ENCODE measurements around the gene KCNJ16. TPM values are rescaled to one million over a fixed set of nuclear protein-coding genes. Genes with fewer than 3 reads are reported as not detected.

The KCNJ16 gene
- total RNA-seq, 4 donors from 2014 or later: 2.4 to 36.2 (median 22.4) TPM

GRCh38 chr17:70102531-70102930, 27.5 kb downstream of the KCNJ16 start:
- no peaks in the 10 kb centered on the region for H3K27me3 ChIP-seq
- 59 to 67% methylated on average over 3 of the region's 3 CpGs for WGBS, 2 donors

GRCh38 chr17:70104791-70105523, 29.9 kb downstream of the KCNJ16 start:
- Histone ChIP-seq H3K4me3 (no peak overlapping the region), H3K27ac (no peak overlapping the region), H3K9me3 (no peaks in the 10 kb centered on the region), H3K4me1 (peaks cover 0 to 19% (median 8%) of the 10 kb centered on the region in 4 donors), H3K36me3 (no peaks in the 10 kb centered on the region), H3K27me3 (no peaks in the 10 kb centered on the region)
- TF ChIP-seq POLR2A (IDR thresholded peaks at IDR 0.05) (no peak), CTCF (IDR thresholded peaks at IDR 0.05) (no peak), EP300 (IDR thresholded peaks at IDR 0.05) (no peak)
- 72 to 73% methylated on average over 12 of the region's 12 CpGs for WGBS, 2 donors
- no peak for DNase-seq (ENCODE audit: low spot score in 2 of 2)

More at GRCh38 chr17:70102531-70102930, 27.5 kb downstream of the KCNJ16 start:
- Histone ChIP-seq H3K36me3 (no peaks in the 10 kb centered on the region), H3K4me3 (no peak overlapping the region), H3K9me3 (no peaks in the 10 kb centered on the region), H3K4me1 (peaks cover 0 to 5% (median 2%) of the 10 kb centered on the region in 4 donors), H3K27ac (no peak overlapping the region)
- no peak for TF ChIP-seq POLR2A (IDR thresholded peaks at IDR 0.05)
- TF ChIP-seq EP300 (IDR thresholded peaks at IDR 0.05): no peak
- no peak for DNase-seq (ENCODE audit: low spot score in 2 of 2)

GRCh38 chr17:70105641-70106040, 30.6 kb downstream of the KCNJ16 start:
- Histone ChIP-seq H3K27ac (no peak overlapping the region), H3K4me1 (peaks cover 0 to 26% (median 8%) of the 10 kb centered on the region in 4 donors), H3K36me3 (no peaks in the 10 kb centered on the region), H3K27me3 (no peaks in the 10 kb centered on the region), H3K4me3 (no peak overlapping the region), H3K9me3 (no peaks in the 10 kb centered on the region)
- DNase-seq (ENCODE audit: low spot score in 2 of 2): no peak
- TF ChIP-seq CTCF (IDR thresholded peaks at IDR 0.05) (no peak), EP300 (IDR thresholded peaks at IDR 0.05) (no peak), POLR2A (IDR thresholded peaks at IDR 0.05) (no peak)
- WGBS, 2 donors: 74 to 76% methylated on average over 3 of the region's 3 CpGs

GRCh38 chr17:70106551-70106950, 31.5 kb downstream of the KCNJ16 start:
- Histone ChIP-seq H3K4me3 (no peak overlapping the region), H3K36me3 (no peaks in the 10 kb centered on the region), H3K27ac (no peak overlapping the region), H3K27me3 (no peaks in the 10 kb centered on the region), H3K4me1 (peaks cover 0 to 28% (median 8%) of the 10 kb centered on the region in 4 donors), H3K9me3 (no peaks in the 10 kb centered on the region)
- 72 to 81% methylated on average over 3 of the region's 3 CpGs for WGBS, 2 donors
- TF ChIP-seq POLR2A (IDR thresholded peaks at IDR 0.05) (no peak), CTCF (IDR thresholded peaks at IDR 0.05) (no peak), EP300 (IDR thresholded peaks at IDR 0.05) (no peak)
- DNase-seq (ENCODE audit: low spot score in 2 of 2): no peak

- Histone ChIP-seq H3K9me3 (no peaks in the 10 kb centered on the region), H3K4me1 (peaks cover 0 to 28% (median 8%) of the 10 kb centered on the region in 4 donors), H3K4me3 (no peak overlapping the region), H3K27ac (peak overlapping the region in 1 of 4 donors; percentile 72), H3K27me3 (no peaks in the 10 kb centered on the region), H3K36me3 (no peaks in the 10 kb centered on the region)
- peak in 1 of 2 donors; percentile 33 for TF ChIP-seq EP300 (IDR thresholded peaks at IDR 0.05)
- TF ChIP-seq POLR2A (IDR thresholded peaks at IDR 0.05): no peak
- DNase-seq (ENCODE audit: low spot score in 2 of 2): no peak
These were observed 32.4 kb downstream of the KCNJ16 start for GRCh38 chr17:70107441-70107840.

- Histone ChIP-seq H3K27me3 (no peaks in the 10 kb centered on the region), H3K4me1 (peaks cover 0 to 28% (median 8%) of the 10 kb centered on the region in 4 donors), H3K9me3 (no peaks in the 10 kb centered on the region), H3K27ac (peak overlapping the region in 2 of 4 donors; percentile 37 to 72), H3K36me3 (no peaks in the 10 kb centered on the region), H3K4me3 (no peak overlapping the region)
- no peak for TF ChIP-seq POLR2A (IDR thresholded peaks at IDR 0.05)
- no peak for TF ChIP-seq CTCF (IDR thresholded peaks at IDR 0.05)
- TF ChIP-seq EP300 (IDR thresholded peaks at IDR 0.05): no peak
- WGBS, 2 donors: 83 to 86% methylated on average over 6 of the region's 6 CpGs
- DNase-seq (ENCODE audit: low spot score in 2 of 2): no peak
These were observed 33.0 kb downstream of the KCNJ16 start for GRCh38 chr17:70107904-70108565.
